NCI-H345 (cell line): ENCODE results near the gene AMPH.

Experiments used
- DNase-seq: peaks from one replicate; lab custom pipeline; 2025; lab: John Stamatoyannopoulos, UW

Gene AMPH

DNA sequence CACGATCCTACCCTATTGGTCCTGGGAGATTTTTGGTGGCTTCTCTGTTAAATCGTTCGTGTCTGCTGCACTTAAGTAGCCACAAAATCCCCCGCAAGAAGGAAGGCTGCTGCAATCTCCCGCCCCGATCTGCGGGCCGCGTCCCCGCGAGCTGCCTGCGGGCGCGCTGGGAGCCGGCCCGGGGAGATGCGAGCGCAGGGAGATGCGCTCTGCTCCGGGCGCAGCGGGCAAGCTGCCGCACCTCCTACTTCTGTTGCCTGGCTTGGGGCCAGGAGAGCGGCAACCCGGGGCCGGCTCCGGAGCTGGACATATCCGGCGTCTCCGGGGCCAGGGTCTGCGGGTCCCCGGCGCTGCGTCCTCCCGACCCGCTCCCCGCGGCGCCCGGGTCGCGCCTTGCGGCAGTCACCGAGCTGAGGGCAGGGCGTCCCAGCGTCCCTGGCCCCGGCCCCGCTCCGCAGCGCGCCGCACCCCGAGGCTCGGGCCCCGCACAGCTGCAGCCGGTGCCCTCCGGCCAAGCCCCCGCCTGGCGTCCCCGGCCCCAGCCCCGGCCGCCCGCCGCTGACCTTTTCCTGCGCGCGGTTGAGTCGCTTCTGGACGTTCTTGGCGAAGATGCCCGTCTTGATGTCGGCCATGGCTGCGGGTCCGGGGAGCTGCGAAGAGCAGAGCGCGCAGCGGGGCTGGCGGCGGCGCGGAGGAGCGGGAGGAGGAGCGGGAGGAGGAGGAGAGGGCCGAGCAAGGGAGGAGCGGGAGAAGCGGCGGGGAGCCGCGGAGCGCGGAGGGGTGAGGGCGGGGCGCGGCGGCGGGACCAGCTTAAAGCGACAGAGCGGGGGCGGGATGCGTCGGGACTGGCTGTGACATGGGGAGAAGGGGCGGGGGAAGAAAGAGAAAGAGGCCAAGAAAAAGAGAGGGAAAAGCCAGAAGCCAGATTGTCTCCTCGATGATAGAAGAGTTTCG, at the start of gene AMPH:
TSS of gene AMPH (minus strand) at position 654 of the 954 bp plus-strand sequence. CDS start at position 632, 22 bp downstream.
- DNase-seq, result peak; percentile 66

DNA sequence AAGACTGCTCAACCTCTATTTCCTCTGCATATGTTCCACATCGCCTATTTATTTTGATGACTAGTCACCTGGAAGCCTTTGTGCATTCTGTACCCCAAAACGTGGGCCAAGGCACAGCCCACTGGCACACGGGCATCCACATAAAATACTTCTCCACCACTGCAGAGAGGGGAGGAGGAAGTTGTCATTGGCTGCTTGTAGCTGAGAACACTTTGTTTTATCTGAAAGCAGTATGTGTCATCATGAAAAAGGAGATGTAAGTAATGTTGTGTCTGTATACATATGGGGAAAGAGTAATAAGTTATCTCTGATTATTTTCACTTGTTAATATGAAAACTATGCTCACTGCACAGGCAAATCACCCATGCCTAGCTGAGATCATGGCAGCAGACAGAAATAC, 48.2 kb upstream of the AMPH start:
- DNase-seq, result no peak

DNA sequence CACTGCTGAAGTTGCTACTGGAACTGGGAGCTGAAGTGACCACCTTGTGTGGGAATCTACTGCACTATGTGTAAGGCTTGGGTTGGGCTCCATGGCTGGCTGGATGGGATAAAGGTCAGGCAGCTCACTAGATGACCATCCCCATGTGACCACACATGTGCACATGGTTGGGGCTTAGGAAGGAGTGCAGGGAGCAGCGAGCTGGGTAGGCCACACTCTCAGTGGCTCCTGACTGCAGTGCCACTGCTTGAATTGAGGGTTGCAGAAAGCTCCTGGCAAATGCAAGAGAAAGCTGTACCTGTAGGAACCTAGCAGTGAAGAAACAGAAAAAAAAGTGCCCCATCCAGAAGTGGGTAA, 47.5 kb upstream of the AMPH start:
- no peak for DNase-seq

DNA sequence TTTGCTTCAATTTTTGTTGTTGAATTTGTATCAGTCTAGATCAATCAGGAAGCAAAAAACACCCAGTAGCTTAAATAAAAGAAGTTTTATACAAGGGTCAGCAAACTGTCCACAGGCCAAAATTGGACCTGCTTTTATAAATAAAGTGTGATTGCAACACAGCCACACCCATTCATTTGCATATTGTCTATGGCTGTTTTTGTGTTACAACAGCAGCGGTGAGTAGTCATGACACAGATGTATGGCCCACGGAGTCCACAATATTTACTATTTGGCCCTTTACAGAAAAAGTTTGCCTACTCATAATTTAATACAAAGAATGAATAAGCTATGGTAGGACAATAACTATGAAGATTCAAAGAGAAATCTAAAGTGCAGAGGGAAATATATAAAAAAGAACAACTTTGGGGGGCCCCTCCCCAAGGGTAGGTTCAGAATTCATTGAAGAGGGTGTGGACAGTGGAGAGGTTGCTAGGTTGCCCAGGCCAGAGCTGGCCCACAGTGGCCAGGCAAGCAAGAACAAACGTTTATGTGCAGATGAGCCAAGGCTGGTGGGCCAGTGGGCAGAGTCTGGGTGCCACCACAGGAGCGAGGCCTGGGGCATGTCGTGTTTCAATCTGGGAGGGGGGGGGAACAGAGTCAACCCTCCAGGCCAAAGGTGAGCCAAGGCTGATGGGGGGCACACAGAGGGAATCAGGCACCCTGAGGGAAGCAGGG, 47.0 kb upstream of the AMPH start:
- no peak for DNase-seq

DNA sequence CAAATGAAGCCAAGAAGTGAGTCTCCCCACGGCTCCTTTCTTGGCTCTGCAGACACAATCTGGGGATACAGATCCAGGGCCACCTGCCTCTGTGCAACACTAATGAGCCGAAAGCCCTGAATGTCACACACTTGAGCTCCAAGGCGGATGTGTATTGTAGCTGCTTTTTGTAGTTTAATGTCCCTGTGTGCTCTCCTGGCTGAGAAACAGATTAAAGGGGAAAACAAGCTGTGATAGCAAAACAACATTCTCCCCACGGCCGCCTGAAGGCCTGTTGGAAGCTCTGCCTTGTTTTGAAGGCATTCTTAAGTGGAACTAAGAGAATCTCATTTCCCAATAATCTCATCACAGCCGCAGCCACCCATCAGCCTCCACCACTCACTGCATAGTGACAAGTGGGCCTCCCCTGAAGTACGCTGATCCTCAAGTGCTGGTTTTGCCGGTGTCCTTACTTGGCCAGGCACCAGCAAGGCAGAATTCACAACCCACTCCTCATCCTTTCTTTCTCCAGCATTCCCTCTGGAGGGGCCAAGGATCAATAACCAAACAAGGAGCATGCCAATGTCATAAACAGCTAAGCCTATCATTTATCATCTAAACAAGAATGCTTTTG, 44.4 kb upstream of the AMPH start:
- peak; percentile 71 for DNase-seq

DNA sequence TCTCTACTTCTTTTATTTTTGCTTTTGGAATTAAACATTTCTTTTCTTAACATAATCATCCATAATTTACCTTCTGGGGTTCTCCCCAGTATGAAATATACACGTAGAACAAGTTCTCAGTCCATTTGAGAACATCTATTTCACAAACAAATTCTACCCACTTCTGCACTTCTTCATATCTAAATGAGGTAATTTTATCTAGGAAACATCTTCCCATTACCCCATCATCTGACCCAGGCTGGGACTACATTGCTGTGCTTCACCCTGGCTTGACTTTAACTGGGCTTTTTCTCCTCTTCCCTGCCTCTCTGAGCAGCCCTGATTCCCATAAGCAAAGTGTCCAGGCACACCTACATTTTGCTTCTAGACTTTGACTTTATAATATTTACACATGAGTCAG, 43.3 kb upstream of the AMPH start:
- no peak for DNase-seq

DNA sequence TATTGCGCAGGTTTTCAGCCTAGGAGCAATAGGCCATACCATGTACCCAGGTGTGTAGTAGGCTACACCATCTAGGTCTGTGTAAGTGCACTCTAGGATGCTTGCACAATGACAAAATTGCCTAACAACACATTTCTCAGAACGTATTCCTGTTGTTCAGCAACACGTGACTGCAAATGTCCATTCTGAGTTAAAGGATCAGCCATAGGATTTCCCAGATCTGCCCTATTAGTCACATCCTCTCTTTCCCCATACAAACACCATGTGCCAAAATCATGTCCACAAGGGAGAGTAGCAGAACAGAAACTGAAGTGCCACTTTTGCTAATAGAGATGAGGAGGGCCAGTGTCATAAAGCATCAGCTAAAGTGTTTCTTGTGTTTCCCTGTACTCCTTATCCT, 42.6 kb upstream of the AMPH start:
- DNase-seq, result no peak

DNA sequence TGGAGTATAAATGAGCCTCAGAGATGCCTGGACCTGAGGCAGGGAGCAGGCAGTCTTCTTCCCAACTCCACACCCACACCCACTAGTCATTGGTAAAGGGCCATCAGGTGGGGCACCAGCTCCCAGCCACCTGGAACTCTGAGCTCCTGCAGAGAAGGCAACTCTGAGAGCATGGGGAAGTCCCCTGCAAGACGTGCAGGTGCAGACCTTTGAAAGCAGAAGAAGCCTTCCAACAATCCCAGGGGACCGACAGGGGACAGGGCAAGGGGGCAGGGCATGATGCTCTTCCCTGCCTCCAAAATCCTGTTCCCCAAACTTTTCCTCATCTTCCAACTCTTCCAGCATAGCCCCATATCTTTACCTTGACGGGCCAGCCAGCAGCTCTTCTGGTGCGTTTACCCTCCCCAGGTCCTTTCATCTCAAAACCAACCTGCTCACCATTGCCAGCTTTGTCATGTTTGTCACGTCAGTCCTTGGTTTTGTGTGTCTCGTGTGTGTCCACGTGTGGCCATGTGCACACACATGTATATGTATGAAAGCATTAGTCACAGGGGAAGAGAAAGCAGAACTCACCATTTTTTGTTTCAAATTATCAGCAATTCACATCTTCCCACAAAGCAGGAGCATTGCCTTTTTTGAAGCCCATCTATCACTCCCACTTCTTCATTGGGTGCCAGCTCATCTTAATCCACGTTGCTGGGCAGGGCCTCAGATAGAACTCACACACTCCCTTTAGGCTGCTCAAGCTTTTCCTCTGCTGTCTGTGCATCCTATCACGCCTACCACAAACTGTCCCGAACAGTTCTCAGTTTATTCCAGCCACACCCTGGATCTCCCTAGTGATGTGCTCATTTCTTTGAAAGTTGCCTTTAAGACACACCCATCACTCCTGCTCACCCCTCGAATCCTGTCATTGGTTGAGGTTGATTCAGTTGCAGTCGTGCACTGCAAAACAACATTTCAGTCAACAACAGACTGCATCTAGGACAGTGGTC, 41.0 kb upstream of the AMPH start:
- no peak for DNase-seq

DNA sequence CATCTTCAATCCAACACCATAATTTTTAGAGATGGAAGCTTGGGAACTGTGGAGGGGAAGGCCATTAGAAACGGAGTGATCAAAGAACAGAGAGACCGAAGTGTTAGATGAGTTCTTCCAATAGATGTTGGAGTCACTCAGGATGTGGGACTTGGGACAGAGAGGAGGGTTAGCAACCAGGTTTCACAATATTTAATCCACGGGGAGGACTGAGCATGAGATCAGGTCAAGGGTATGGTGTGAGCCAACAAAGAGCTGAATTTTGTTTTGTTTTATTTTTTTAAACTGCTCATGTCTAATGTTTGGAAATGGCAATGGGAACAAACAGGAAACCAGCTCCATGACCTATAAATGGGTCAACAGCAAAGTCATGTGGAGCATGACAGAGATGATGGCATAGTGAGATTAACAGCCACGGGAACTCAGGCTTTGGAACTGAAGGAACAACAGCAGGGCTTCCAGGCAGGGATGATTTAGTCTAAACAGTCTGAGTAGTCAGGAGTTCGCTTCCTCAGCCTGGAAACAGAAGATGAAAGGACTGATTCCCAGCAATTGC, 38.9 kb upstream of the AMPH start:
- no peak for DNase-seq

DNA sequence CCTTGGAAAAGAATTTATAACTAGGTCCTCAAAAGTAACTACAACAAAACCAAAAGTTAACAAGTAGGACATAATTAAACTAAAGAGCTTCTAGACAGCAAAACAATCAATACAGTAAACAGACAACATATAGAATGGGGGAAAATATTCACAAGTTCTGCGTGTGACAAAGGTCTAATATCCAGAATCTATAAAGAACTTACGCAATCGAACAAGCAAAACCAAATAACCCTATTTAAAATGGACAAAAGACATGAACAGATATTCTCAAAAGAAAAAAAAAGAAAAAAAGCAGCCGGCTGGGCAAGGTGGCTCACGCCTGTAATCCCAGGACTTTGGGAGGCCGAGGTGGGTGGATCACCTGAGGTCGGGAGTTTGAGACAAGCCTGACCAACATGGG, 33.8 kb upstream of the AMPH start:
- no peak for DNase-seq

DNA sequence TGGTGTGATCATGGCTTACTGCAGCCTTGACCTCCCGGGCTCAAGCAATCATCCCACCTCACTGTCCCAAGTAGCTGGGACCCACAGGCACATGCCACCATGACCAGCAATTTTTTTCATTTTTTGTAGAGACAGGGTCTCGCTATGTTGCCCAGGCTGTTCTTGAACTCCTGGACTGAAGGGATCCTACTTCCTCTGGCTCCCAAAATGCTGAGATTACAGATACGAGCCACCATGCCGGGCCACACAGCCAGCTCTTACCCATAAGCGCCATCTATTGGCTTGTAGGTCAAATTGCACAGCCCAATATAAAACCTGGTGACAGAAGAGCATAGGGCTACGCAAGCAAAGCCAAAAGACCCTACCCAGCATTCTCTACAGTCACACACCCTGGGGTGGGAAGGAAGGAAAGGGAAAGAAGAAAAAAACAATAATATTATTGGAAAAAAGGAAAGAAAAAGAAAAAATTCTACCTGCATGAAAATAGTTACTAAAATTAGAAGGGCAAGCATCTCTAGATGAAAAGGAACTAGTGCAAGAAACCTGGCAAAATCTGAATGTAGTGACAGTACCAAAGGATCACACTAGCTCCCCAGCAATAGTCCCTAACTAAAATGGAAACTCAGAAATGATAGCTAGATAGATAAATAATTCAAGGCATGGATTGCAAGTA, 29.4 kb upstream of the AMPH start:
- DNase-seq, result peak; percentile 54

DNA sequence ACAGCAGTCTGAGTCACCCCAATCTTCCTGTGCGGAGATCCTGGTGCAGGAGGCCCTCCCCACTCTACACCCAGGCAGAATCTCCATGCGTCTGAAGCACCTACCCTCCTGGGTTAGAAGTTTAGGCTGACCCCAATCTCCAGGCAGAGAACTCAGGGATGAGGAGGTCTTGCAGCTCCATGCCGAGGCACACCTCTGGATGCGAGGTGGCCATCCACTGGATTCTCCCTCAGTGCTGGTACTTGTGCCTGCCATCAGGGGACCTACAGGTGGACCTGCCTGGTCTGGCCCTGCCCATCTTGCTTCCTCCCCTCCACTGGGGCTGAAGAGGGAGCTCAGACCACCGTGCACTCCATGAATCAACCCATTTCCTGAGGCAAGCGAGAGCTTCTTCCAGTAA, 28.8 kb upstream of the AMPH start:
- DNase-seq, result no peak

DNA sequence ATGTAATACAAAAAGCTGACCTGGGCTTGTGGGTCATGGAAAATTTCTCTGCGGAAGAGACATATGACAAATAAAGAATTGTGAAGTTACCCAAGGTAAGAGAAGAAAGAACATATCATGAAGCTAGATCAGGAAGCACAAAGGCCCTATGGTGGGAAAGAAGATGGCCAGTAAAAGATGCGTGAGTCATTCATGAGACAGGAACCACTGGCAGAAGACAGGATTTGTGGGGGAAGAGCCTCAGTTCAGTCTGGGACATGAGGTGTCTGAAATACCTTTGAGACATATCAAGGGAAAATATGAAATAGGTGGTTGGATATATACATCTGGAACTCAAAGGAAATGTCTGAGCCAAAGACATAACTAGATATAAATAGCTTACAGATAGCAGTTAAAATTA, 27.7 kb upstream of the AMPH start:
- no peak for DNase-seq

DNA sequence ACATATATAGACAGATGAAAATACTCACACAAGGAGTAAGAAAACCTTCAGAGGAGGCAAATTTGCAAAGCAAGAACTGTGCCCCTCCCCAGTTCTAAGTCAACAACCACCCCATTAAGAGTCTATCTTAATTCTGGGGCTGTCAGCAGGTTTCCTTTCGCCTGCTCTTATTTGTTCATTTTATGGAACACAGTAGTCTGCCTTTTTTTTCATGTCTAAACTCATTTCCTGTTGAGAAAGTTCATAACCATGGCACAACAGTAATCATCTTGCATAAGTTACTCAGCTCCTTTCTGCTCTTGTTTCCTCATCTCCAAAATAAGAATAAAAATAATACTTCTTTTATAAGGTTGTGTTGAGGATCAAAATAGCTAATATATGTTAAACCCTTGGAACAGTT, 25.8 kb upstream of the AMPH start:
- no peak for DNase-seq

DNA sequence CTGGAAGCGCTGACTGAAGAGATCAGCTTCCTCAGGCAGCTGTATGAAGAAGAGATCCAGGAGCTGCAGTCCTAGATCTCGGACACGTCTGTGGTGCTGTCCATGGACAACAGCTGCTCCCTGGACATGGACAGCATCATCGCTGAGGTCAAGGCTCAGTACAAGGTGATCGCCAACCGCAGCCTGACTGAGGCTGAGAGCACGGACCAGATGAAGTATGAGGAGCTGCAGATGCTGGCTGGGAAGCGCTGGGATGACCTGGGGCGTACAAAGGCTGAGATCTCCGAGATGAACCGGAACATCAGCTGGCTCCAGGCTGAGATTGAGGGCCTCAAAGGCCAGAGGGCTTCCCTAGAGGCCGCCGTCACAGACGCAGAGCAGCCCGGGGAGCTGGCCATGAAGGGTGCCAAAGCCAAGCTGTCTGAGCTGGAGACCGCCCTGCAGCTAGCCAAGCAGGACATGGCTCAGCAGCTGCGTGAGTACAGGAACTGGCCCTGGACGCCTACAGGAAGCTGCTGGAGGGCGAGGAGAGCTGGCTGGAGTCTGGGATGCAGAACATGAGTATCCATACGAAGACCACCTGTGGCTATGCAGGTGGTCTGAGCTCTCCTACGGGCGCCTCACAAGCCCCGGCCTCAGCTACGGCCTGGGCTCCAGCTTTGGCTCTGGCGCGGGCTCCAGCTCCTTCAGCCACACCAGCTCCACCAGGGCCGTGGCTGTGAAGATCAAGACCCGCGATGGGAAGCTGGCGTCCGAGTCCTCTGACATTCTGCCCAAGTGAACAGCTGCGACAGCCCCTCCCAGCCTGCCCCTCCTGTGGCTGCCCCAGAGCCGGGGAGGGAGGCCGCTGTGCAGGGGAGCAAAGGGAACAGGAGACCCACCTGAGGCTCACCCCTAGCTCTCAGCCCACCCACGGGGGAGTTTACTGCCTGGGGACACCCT, 24.9 kb upstream of the AMPH start:
- DNase-seq, result no peak

DNA sequence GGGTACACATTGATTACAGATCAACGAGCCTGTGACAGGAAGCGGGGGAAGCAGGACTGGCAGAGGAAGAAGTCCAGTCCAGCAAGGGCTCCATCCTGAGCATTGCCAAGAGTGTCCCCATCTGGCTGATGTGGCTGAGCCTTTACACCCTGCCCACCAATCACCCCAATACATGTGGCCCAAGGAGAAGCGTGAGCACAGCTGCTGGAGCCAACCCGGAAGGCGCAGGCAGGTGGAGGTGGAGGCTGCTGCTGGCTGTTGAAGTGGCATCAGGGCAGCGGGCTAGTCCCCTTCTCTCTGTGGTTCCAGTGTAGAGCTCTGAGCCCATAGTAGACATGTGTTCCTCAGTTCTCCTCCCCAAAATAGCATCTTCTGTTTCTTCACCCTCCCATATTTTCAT, 6.8 kb upstream of the AMPH start:
- no peak for DNase-seq

DNA sequence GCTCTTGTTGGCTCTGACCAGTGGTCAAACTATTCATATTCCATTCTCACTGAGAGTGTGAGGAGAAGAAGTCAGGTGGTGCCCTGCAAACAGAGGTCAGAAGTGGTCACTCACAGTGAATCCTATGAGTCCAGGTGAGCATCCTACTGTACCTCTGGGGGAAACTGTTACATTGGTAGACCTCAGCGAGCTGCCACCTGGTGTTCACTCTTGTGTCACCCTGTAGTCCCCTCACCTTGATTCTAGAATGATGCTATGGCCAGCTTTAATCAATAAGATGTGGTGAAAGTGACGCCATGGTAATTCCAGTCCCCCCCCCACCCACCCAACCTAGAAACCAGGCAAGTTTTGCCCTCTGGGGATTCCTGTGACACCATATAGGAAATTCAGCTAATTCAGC, 1.2 kb upstream of the AMPH start:
- peak; percentile 9 for DNase-seq

DNA sequence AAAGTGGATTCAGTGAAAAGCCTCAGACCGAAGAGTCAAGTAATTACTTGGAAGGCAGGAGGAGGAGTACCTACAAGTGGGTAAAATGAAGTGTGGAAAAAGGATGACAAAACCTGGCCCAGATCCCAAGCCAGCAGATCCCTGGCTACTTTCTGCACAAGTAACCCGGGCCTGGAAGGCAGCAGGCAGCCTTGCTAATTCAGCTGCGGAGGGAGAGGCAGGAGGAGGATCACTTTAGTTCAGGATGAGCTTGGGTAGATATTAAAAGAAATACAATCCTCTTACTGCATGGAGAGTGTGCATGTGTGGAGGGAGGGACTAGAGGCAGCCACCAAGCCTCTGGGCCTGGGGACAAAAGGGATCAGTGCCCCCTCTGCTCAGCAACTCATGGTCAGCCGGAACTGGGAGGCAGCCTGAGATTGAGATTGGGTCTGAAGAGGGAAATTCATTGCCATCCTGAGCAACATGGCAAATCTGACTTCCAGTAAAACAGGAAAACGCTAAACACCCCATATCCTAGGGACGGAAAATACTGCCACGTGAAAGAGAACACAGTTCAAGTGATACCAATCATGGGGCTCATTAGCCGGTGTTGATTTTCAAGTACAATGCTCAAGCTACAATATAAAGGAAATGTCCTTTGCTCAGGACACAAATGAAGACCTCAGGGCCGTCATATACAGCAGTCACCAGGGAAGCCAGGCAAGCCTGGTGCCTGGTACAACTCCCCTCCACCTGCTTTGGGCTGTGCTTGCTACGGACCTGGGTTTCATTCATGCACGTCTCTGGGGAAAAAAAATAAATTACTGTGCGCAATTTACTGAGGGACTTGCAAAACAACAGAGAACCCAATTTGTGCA, 1.3 kb downstream of the AMPH start:
- DNase-seq, result no peak
